CD4-positive, alpha-beta T cell treated with Interferon alpha-2 for 1 hour (primary cell): Measurements from ENCODE around the gene AKIP1.
"Not testable (repeated sequence)": the region's sequence is repeated elsewhere in the genome, so short reads cannot be mapped to it uniquely, and the experiment has no call there.

ENCODE experiments used
- DNase-seq, 2 donors: peaks; one replicate each; pipeline ENCODE4 v3.0.0-alpha.2; 2020 to 2022

Gene AKIP1, protein sequence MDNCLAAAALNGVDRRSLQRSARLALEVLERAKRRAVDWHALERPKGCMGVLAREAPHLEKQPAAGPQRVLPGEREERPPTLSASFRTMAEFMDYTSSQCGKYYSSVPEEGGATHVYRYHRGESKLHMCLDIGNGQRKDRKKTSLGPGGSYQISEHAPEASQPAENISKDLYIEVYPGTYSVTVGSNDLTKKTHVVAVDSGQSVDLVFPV

DNA sequence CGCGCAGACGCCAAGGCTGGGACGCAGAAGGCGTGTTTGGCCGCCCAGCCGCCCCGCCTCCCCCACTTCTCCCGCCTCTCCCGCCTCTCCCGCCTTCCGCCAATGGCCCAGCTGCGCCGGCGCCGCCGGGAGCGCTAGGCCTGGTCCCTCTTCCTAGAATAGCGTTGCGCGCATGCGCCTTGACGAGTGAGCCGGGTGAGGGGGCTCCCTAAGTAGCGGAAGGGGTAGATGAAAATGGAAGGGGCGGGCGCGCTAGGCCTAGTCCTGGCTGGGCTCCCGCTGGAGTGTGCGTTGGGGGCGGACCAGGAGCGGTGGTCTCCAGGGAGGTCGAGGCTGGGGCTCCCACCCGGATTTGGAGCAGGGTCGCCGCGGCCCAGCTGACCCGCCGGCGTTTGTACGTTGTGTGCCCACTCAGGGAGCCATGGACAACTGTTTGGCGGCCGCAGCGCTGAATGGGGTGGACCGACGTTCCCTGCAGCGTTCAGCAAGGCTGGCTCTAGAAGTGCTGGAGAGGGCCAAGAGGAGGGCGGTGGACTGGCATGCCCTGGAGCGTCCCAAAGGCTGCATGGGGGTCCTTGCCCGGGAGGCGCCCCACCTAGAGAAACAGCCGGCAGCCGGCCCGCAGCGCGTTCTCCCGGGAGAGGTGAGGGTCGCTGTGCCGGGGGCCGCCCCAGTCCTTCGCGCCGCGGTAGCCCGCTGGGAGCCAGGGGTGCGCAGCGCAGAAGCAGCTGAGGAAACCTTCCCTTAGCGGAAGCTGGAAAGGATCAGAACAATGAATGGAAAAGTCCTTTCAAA, at the start of gene AKIP1:
Gene AKIP1, plus strand, starts transcription at position 161 of the 795 bp plus-strand sequence. Its CDS starts 261 bp downstream, at position 422.
- DNase-seq: peak; percentile 78 to 86

DNA sequence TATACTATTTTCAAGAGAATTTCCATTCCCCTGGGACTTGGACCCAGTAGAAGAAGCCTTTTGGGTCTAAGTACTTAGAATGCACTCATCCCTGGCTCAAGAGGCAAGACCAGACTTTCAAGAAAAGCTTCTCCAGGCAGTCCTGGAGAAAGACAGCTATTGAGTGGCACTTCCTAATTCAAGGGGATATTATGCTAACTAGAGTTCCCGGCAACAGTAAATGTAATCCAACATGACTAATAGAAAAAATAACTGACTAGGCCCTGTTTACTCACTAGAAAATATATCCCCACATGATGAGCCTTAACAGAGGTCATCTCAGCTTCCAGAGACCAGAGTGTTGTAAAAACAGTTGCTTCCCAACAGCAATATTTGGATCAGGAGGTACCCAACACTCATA, 47.2 kb upstream of the AKIP1 start:
- no peak for DNase-seq

- DNase-seq: no peak
Observed at GRCh38 chr11:8865304-8865703, 45.7 kb upstream of the AKIP1 start.

DNA sequence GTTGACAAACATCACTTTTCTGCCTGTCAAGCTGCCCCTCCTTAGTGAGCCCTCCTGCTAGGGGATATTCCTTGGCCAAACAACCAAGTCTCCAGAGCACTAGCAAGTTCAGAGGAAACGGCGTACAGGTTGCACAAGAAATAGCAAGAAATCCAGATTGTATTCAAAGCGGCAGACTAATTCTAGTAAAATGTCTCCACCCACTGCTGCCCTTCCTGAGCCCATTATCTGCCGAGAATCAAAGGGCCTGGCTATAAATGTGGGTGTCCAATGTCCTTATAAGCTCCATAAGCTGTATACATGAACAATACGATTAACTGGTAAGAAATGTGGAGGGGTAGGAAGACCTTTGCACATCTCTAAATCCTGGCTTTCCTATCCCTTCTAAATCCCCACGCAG, 44.0 kb upstream of the AKIP1 start:
- no peak for DNase-seq

DNA sequence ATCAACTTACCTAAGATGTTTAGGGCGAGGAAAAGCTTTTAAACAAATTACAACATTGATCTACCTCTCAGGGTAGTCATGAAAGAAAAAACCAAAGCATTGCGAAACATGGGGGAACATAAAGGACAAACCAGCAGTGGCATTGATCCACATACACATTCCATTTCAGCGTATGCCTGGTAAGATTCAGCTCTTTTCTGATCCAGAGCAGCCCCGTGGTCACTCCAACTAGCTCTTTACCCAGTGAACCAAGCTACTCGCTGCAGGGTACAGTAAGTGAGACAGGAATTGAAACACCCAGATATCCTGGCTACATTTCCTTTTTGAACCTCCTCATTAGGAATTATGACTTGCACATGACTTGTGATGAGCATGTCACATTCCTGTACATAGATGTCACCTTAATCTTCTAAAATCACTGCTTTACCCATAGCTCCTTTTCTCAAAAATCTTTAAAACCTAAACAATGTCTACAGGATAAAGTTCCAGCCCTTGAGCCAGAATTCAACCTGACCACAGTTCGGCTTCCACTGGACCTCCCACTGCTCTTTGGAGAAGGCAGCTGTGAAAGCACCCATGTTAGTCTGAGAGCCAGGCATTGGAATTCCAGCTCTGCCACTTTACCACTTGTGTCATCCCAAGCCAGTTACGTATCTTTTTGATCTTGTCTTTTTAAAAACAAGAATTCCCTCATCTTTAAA, 42.9 kb upstream of the AKIP1 start:
- no peak for DNase-seq

DNA sequence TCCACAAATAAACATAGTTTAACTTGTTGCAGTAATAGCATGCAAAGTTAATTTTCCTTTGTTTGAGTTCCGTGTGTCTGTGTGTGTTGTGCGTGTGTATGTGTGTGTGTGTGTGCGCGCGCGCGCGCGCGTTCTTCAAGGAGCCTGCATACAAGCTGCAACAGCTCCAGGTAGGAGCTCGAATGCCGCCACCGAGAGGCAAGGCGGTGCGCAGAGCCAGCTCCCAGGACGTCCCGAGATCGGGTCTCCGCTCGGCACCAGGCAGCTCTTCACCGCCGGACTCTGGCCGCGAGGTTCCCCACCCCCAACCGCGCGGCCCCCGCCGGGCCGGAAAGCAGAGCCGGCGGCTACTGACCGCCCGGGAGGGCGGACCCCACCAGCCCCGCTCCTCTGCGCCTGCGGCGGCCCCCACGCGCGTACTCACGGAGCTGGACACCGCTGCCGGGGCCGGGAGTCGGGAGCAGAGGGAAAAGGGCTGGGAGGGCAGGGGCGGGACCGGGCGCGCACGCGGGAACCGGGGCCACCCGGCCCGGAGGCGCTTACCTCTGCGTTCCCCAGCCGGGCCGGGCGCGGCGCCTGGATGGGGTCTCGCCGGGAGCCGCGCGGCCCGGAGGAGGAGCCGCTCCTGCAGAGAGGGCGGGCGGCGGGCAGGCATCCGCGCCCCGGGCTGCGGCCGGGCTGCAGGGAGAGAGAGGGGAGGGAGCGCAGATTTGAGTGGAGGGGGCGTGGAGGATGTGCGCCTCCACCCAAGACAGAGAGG, 40.4 kb upstream of the AKIP1 start:
- DNase-seq: peak in 1 of 2 donors; percentile 2

GRCh38 chr11:8871171-8871775, 39.7 kb upstream of the AKIP1 start:
- DNase-seq: no peak

- no peak for DNase-seq
Observed at GRCh38 chr11:8871962-8872361, 39.0 kb upstream of the AKIP1 start.

GRCh38 chr11:8873741-8874405, 37.1 kb upstream of the AKIP1 start:
- DNase-seq: no peak

- DNase-seq: no peak
Observed at GRCh38 chr11:8878771-8879170, 32.2 kb upstream of the AKIP1 start.

DNA sequence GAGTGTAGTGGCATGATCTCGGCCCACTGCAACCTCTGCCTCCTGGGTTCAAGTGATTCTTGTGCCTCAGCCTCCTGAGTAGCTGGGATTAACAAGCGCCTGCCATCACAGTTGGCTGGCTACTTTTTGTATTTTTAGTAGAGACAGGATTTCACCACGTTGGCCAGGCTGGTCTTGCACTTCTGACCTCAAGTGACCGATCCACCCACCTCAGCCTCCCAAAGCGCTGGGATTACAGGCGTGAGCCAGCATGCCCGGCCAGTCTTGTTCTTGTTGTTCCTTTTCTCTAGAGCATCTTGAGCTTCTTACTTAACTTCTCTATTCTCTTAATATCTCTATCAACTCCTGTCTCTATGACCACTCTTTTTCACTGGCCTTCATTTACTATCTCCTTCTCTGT, 29.4 kb upstream of the AKIP1 start:
- not testable (repeated sequence) for DNase-seq

DNA sequence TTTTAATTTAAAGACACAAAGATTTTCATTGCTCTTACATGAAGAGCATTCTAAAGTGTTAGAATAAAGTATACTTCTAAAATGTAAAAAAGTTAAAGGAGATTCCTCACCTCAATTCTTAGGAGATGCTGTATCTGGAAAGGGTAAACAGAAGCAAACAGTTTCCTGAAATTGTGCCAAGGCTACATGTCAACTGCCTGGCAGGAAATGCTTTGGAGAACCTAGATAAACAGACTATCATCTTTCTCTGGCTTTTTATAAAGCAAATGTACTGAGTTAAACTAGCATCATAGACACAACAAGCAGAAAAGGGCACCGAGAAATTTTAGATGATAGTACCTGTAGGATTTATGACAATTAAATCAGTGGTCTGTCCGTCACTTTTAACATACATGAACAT, 24.7 kb upstream of the AKIP1 start:
- no peak for DNase-seq

DNA sequence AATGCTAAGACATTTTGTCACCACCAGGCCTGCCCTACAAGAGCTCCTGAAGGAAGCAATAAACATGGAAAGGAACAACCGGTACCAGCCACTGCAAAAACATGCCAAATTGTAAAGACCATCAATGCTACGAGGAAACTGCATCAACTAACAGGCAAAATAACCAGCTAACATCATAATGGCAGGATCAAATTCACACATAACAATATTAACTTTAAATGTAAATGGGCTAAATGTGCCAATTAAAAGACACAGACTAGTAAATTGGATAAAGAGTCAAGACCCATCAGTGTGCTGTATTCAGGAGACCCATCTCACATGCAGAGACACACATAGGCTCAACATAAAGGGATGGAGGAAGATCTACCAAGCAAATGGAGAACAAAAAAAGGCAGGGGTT, 19.8 kb upstream of the AKIP1 start:
- DNase-seq: not testable (repeated sequence)

GRCh38 chr11:8899119-8899753, 11.8 kb upstream of the AKIP1 start:
- DNase-seq: no peak

GRCh38 chr11:8905528-8906165, 5.3 kb upstream of the AKIP1 start:
- DNase-seq: no peak

- DNase-seq: no peak
Observed at GRCh38 chr11:8907116-8907515, 3.9 kb upstream of the AKIP1 start.

DNA sequence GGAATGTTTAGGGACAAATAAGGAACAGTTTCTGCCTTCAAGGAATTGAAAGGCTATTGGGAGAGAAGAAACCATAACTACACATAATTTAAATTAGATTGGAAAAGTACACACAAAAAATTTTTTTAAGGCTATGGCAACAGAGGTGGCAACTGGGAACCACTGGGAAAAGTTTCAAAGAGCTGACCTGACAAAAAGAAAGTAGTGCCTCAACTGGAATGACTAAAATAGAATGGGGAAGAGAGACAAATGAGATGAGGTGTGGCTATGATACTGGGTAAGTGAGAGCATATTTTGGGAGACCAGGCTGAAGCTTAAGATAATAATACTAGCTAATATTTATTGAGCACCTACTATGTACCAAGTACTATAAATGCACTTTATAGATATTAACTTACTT, 2.9 kb upstream of the AKIP1 start:
- no peak for DNase-seq

DNA sequence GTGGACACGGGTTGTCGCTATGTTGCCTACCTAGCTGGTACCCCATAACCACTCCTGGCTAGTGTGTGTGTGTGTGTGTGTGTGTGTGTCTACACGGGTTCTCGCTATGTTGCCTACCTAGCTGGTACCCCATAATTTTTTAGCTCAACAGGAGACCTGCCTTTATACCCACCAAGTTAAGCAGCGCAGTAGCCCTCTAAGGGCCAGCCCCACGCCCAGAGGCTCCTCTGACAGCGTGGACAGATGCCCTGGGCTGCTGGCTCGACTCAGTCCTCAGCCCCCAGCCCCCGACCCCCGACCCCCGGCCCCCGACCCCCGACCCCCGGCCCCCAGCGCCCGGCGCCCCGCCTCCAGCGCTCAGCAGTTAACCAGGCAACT, 351 bp upstream of the AKIP1 start:
- no peak for DNase-seq

- peak; percentile 35 to 62 for DNase-seq
Observed at GRCh38 chr11:8913961-8914660, 3.1 kb downstream of the AKIP1 start.

DNA sequence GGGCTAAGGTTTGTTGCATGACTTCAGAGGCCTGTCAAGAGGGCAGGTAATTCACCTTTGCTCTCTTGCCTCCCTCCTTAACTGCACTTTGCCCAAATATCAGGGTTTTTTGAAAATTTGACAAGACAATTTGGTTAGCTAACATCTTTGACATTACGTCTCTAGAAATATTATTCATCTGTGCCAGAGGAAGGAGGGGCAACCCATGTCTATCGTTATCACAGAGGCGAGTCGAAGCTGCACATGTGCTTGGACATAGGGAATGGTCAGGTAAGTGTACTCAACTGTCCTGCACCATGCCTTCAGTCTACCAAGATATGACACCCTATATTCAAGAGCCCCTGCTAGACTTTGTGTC, 3.7 kb downstream of the AKIP1 start:
- DNase-seq: no peak
